Breast epithelium (tissue), 4 donors: ENCODE data around the gene BST1. TPM values are rescaled to one million over a fixed set of nuclear protein-coding genes. Genes with fewer than 3 reads are reported as not detected.

ENCODE experiments used
- DNase-seq, 2 donors: peaks; one replicate each; pipeline ENCODE4 v3.0.0-alpha.2; 2019; ENCODE audit warnings: low spot score in 2 of 2
- H3K27ac ChIP-seq, 2 donors: fragments of 200-600 bp; sonication (generic) in 1 of 2; one replicate each; pipeline ENCODE4 v1.5.1; 2016 to 2019; ENCODE audit warnings: mild to moderate bottlenecking in 1 of 2
- H3K27me3 ChIP-seq, 2 donors: fragments of 200-600 bp; sonication (generic) in 1 of 2; one replicate each; pipeline versions ENCODE4 v1.5.1 to v1.6.0; 2017 to 2019; ENCODE audit warnings: control low read depth in 1 of 2, mild to moderate bottlenecking in 1 of 2
- H3K36me3 ChIP-seq: fragments of 200-600 bp; one replicate; pipeline ENCODE4 v1.5.1; 2019
- H3K4me1 ChIP-seq, 2 donors: fragments of 200-600 bp; sonication (generic); one replicate each; pipeline ENCODE4 v1.5.1; 2016 to 2019; ENCODE audit warnings: control low read depth in 1 of 2
- H3K4me3 ChIP-seq, 3 donors: fragments of 200-600 bp; sonication (generic); 1 replicate in 2 of 3; 2 replicates in 1 of 3; pipeline ENCODE4 v1.5.1; 2016 to 2019; ENCODE audit warnings: mild to moderate bottlenecking in 3 of 3, moderate library complexity in 2 of 3
- H3K9me3 ChIP-seq, 2 donors: fragments of 200-600 bp; sonication (generic) in 1 of 2; one replicate each; pipeline ENCODE4 v1.5.1; 2016 to 2019; ENCODE audit warnings: control low read depth in 1 of 2
- CTCF ChIP-seq, 3 donors: fragments of 450-650 bp; IDR thresholded peaks; one replicate each; pipeline ENCODE4 v1.5.1; 2016 to 2017; ENCODE audit warnings: antibody characterized with exemption in 3 of 3, mild to moderate bottlenecking in 3 of 3, moderate library complexity in 3 of 3
- POLR2A ChIP-seq: fragments of 450-650 bp; IDR thresholded peaks from one replicate; pipeline ENCODE4 v1.6.1; 2016; ENCODE audit warnings: antibody characterized with exemption, mild to moderate bottlenecking, moderate library complexity
- POLR2AphosphoS5 ChIP-seq, 3 donors: sonication (generic); formaldehyde crosslinking; IDR thresholded peaks; one replicate each; pipeline ENCODE4 v1.6.1; 2017; ENCODE audit warnings: antibody characterized with exemption in 3 of 3
- intact Hi-C: fragments of 100-400 bp; cut with DNase I; formaldehyde crosslinking; loops from one replicate; pipeline ENCODE4 v1.15.1; 2023; ENCODE audit warnings: low total_unique reads
- total RNA-seq, 3 donors: library from RNA; depleted of rRNA; stranded (reverse); fragments of >200 nt; gene quantifications; one replicate each; pipeline ENCODE4 v1.1.0, GENCODE V29; 2016

Gene BST1
- total RNA-seq, 3 donors from 2014 or later = 6.4 to 16.6 (median 7.5) TPM

GRCh38 chr4:15751153-15751552, 48.3 kb downstream of the BST1 start:
- H3K9me3 ChIP-seq = no peaks in the 10 kb centered on the region
- intact Hi-C loops = no loop called here
- no peaks in the 10 kb centered on the region for H3K4me1 ChIP-seq
- no peaks in the 10 kb centered on the region for H3K36me3 ChIP-seq
- no peak for DNase-seq
- H3K4me3 ChIP-seq = no peak overlapping the region
- TF ChIP-seq CTCF (IDR thresholded peaks at IDR 0.05) (no peak), POLR2AphosphoS5 (IDR thresholded peaks at IDR 0.05) (no peak)
- no peak overlapping the region for H3K27ac ChIP-seq
- no peaks in the 10 kb centered on the region for H3K27me3 ChIP-seq

- H3K36me3 ChIP-seq = no peaks in the 10 kb centered on the region
- no peak overlapping the region for H3K27ac ChIP-seq
- H3K9me3 ChIP-seq = no peaks in the 10 kb centered on the region
- no peak for TF ChIP-seq POLR2A
- TF ChIP-seq CTCF (IDR thresholded peaks at IDR 0.05) = no peak
- no peak for TF ChIP-seq POLR2AphosphoS5 (IDR thresholded peaks at IDR 0.05)
- intact Hi-C loops = no loop called here
- no peaks in the 10 kb centered on the region for H3K4me1 ChIP-seq
- no peak for DNase-seq
- no peak overlapping the region for H3K4me3 ChIP-seq
- H3K27me3 ChIP-seq = no peaks in the 10 kb centered on the region
Observed at GRCh38 chr4:15753081-15753480, 50.2 kb downstream of the BST1 start.

- H3K9me3 ChIP-seq = peaks cover 0 to 6% of the 10 kb centered on the region in 2 donors
- no peak overlapping the region for H3K4me3 ChIP-seq
- DNase-seq = no peak
- no peak overlapping the region for H3K27ac ChIP-seq
- no peaks in the 10 kb centered on the region for H3K36me3 ChIP-seq
- H3K27me3 ChIP-seq = no peaks in the 10 kb centered on the region
- intact Hi-C loops = no loop called here
- no peaks in the 10 kb centered on the region for H3K4me1 ChIP-seq
- TF ChIP-seq CTCF (IDR thresholded peaks at IDR 0.05) (no peak), POLR2A (no peak), POLR2AphosphoS5 (IDR thresholded peaks at IDR 0.05) (no peak)
Observed at GRCh38 chr4:15753786-15754185, 50.9 kb downstream of the BST1 start.

GRCh38 chr4:15754323-15754722, 51.5 kb downstream of the BST1 start:
- DNase-seq = no peak
- Histone ChIP-seq H3K4me1 (no peaks in the 10 kb centered on the region), H3K27ac (no peak overlapping the region), H3K36me3 (no peaks in the 10 kb centered on the region), H3K4me3 (no peak overlapping the region), H3K9me3 (peaks cover 0 to 7% of the 10 kb centered on the region in 2 donors), H3K27me3 (no peaks in the 10 kb centered on the region)
- intact Hi-C loops = no loop called here
- TF ChIP-seq POLR2A (no peak), POLR2AphosphoS5 (IDR thresholded peaks at IDR 0.05) (no peak), CTCF (IDR thresholded peaks at IDR 0.05) (no peak)

GRCh38 chr4:15755321-15756155, 52.7 kb downstream of the BST1 start:
- no peak overlapping the region for H3K4me3 ChIP-seq
- H3K9me3 ChIP-seq = peaks cover 0 to 7% of the 10 kb centered on the region in 2 donors

More at GRCh38 chr4:15755321-15756155, 52.7 kb downstream of the BST1 start:
- TF ChIP-seq POLR2A (no peak), POLR2AphosphoS5 (IDR thresholded peaks at IDR 0.05) (no peak), CTCF (IDR thresholded peaks at IDR 0.05) (no peak)
- intact Hi-C loops = no loop called here
- Histone ChIP-seq H3K4me1 (no peaks in the 10 kb centered on the region), H3K36me3 (no peaks in the 10 kb centered on the region), H3K27me3 (no peaks in the 10 kb centered on the region), H3K27ac (no peak overlapping the region)
- DNase-seq = no peak
